HepG2 (cell line): ENCODE results near the gene PPP1R27. TPM values are rescaled to one million over a fixed set of nuclear protein-coding genes. Genes with fewer than 3 reads are reported as not detected.
A peak's percentile ranks its signal among the peaks of the same experiment; 100 is the strongest.

ENCODE experiments used
- ATAC-seq: fragments of 200-7000 bp; cut with Tn5 transposase; 3 replicates; pipeline ENCODE4 v1.9.1; 2020; ENCODE audit warnings: mild to moderate bottlenecking, moderate library complexity
- BruUV-seq: library from RNA; stranded (reverse); fragments of 400-500 nt; replicated peaks from 2 replicates; lab custom pipeline; 2021; lab: Mats Ljungman, UMichigan
- CTCF ChIA-PET: fragments of 300-600 bp; formaldehyde crosslinking; extraction: SDS; loops from one replicate; lab custom pipeline; 2021; ENCODE audit warnings: low total read pairs, inconsistent platforms, low intra/inter-chr PET ratio; lab: Yijun Ruan, JAX
- POLR2A ChIA-PET: fragments of 350-600 bp; sonication (Branson Sonifier 250); formaldehyde crosslinking; loops from one replicate; lab custom pipeline; 2020; ENCODE audit warnings: antibody characterized with exemption, inconsistent platforms; lab: Yijun Ruan, JAX
- DNase-seq: peaks from one replicate; pipeline ENCODE4 v3.0.0-alpha.2; 2015; ENCODE audit warnings: low spot score
- FAIRE-seq: peaks from 3 replicates; lab custom pipeline; 2011; peaks lifted over from hg19 to GRCh38; lab: Jason Lieb, UNC
- H2AFZ ChIP-seq: one replicate; pipeline ENCODE4 v1.6.1; 2011; ENCODE audit warnings: low read length, inconsistent platforms
- H3K27ac ChIP-seq: fragments of 300-600 bp; 3 replicates; pipeline ENCODE4 v1.8.0; 2011; ENCODE audit warnings: mixed run types, mild to moderate bottlenecking, mixed read lengths, low read length, inconsistent platforms; ENCODE audit not compliant: insufficient read depth; ENCODE audit errors: extremely low read length
- H3K27me3 ChIP-seq, 2 experiments: fragments of 200-600 bp in 1 of 2; 2 replicates in 1 of 2; 3 replicates in 1 of 2; pipeline versions ENCODE4 v1.6.0 to v1.8.0; 2011; ENCODE audit warnings: low read length in 2 of 2, mild to moderate bottlenecking in 2 of 2, moderate library complexity in 2 of 2, inconsistent platforms in 1 of 2; ENCODE audit not compliant: insufficient read depth in 2 of 2, control insufficient read depth in 1 of 2
- H3K36me3 ChIP-seq, 2 experiments: fragments of 200-600 bp in 1 of 2; replicated peaks in 1 of 2; 2 replicates in 1 of 2; 3 replicates in 1 of 2; pipeline versions ENCODE4 v1.5.1 to v1.8.0; 2011; ENCODE audit warnings: low read length in 2 of 2, inconsistent platforms in 1 of 2; ENCODE audit not compliant: insufficient read depth in 2 of 2, control insufficient read depth in 1 of 2
- H3K4me1 ChIP-seq: 2 replicates; pipeline ENCODE4 v1.5.1; 2012; ENCODE audit warnings: low read length, inconsistent platforms; ENCODE audit not compliant: insufficient read depth
- H3K4me2 ChIP-seq: 2 replicates; pipeline ENCODE4 v1.6.0; 2011; ENCODE audit warnings: low read depth, low read length, inconsistent platforms
- H3K4me3 ChIP-seq, 3 experiments: fragments of 200-600 bp in 1 of 3; sonication (generic), shearing (Covaris generic) in 1 of 3; replicated peaks in 1 of 3; 2 replicates each; pipeline ENCODE4 v1.5.1; 2011 to 2016; ENCODE audit warnings: low read length in 3 of 3, inconsistent platforms in 2 of 3, low read depth in 2 of 3, mild to moderate bottlenecking in 2 of 3, control low read depth in 1 of 3, mixed read lengths in 1 of 3; ENCODE audit not compliant: insufficient read depth in 1 of 3
- H3K79me2 ChIP-seq: one replicate; pipeline ENCODE4 v1.6.1; 2011; ENCODE audit warnings: low read length, inconsistent platforms; ENCODE audit not compliant: insufficient read depth
- H3K9ac ChIP-seq: 2 replicates; pipeline ENCODE4 v1.6.0; 2011; ENCODE audit warnings: mild to moderate bottlenecking, low read depth, low read length, inconsistent platforms; ENCODE audit not compliant: insufficient read depth
- H3K9me3 ChIP-seq: 2 replicates; pipeline ENCODE4 v1.5.1; 2012; ENCODE audit warnings: mild to moderate bottlenecking, low read length
- H4K20me1 ChIP-seq: 2 replicates; pipeline ENCODE4 v1.6.0; 2011; ENCODE audit warnings: inconsistent platforms, mild to moderate bottlenecking, low read length, moderate library complexity; ENCODE audit not compliant: insufficient read depth
- MED13 ChIP-seq: sonication (generic); formaldehyde crosslinking; IDR thresholded peaks from 2 replicates; pipeline ENCODE4 v1.5.0; 2020; ENCODE audit warnings: missing genetic modification reagents
- NR2F6 ChIP-seq, 2 experiments: IDR thresholded peaks; 2 replicates each; pipeline ENCODE4 v1.6.1; 2016; ENCODE audit warnings: antibody characterized with exemption in 1 of 2, mild to moderate bottlenecking in 1 of 2
- NRL ChIP-seq: sonication (generic); formaldehyde crosslinking; IDR thresholded peaks from 2 replicates; pipeline ENCODE4 v1.5.0; 2020; ENCODE audit warnings: missing genetic modification reagents, mild to moderate bottlenecking, moderate library complexity, borderline replicate concordance
- ZFP90 ChIP-seq: sonication (generic); formaldehyde crosslinking; IDR thresholded peaks from 2 replicates; pipeline ENCODE4 v1.8.0; 2022; ENCODE audit warnings: missing genetic modification reagents, mild to moderate bottlenecking, inconsistent platforms, borderline replicate concordance
- ZFY ChIP-seq: sonication (generic); formaldehyde crosslinking; IDR thresholded peaks from 2 replicates; pipeline ENCODE4 v1.4.0; 2020; ENCODE audit warnings: missing genetic modification reagents
- ZNF207 ChIP-seq: fragments of 450-650 bp; IDR thresholded peaks from 2 replicates; pipeline ENCODE4 v1.6.1; 2016; ENCODE audit warnings: antibody characterized with exemption, borderline replicate concordance
- ZNF274 ChIP-seq: sonication (generic); formaldehyde crosslinking; IDR thresholded peaks from 2 replicates; pipeline ENCODE4 v1.5.1; 2020; ENCODE audit warnings: mild to moderate bottlenecking, missing genetic modification reagents
- ZNF672 ChIP-seq: sonication (generic); formaldehyde crosslinking; IDR thresholded peaks from 2 replicates; pipeline ENCODE4 v1.8.1; 2022; ENCODE audit warnings: missing genetic modification reagents
- WGBS: methylation state at CpG from one replicate; pipeline ENCODE4 v1.1.6; 2017; ENCODE audit warnings: low lambda C conversion rate; 5-methylcytosine and 5-hydroxymethylcytosine counted together
- in situ Hi-C: cut with HindIII; loops from 2 replicates; pipeline ENCODE4 v1.10.0; 2017; ENCODE audit warnings: low pct_unique_long_range_greater_than_20kb; ENCODE audit not compliant: extremely low pct_ligation_motif_present
- intact Hi-C: fragments of 100-400 bp; cut with micrococcal nuclease; formaldehyde crosslinking; loops from one replicate; pipeline ENCODE4 v1.10.0; 2022; ENCODE audit not compliant: unreplicated experiment
- polyA plus RNA-seq, 8 experiments: library from polyadenylated mRNA; depleted of rRNA in 3 of 8; stranded (reverse) in 7 of 8; unstranded in 1 of 8; fragments of >200 nt; fragmentation: Illumina TruSeq in 4 of 8; extraction: Trizol in 4 of 8; gene quantifications; 2 replicates each; pipeline versions ENCODE4 v1.2.1 to v1.2.3, GENCODE V29; 2011 to 2016; ENCODE audit warnings: low read depth in 4 of 8, missing spikeins in 1 of 8, mixed read lengths in 1 of 8; ENCODE audit not compliant: insufficient read depth in 1 of 8
- total RNA-seq, 5 experiments: library from RNA; depleted of rRNA; stranded (reverse); fragments of >200 nt; fragmentation: Illumina TruSeq; extraction: Trizol; gene quantifications; 2 replicates each; pipeline ENCODE4 v1.2.3, GENCODE V29; 2016; ENCODE audit warnings: low read depth in 1 of 5
- TF ChIP-seq, protein P1 (sequence below): sonication (generic); formaldehyde crosslinking; IDR thresholded peaks from 2 replicates; pipeline ENCODE4 v1.9.0; 2022; ENCODE audit warnings: low read depth, missing genetic modification reagents
- TF ChIP-seq, protein P2 (sequence below): sonication (generic); formaldehyde crosslinking; IDR thresholded peaks from 2 replicates; pipeline ENCODE4 v1.4.0; 2020; ENCODE audit warnings: missing genetic modification reagents

PPP1R27 gene
- total and polyA plus RNA-seq, 2 of the 13 experiments (the other 11 are each of a cell fraction or from before 2014, with no cell fraction given): 0.17 to 1.00 TPM

DNA sequence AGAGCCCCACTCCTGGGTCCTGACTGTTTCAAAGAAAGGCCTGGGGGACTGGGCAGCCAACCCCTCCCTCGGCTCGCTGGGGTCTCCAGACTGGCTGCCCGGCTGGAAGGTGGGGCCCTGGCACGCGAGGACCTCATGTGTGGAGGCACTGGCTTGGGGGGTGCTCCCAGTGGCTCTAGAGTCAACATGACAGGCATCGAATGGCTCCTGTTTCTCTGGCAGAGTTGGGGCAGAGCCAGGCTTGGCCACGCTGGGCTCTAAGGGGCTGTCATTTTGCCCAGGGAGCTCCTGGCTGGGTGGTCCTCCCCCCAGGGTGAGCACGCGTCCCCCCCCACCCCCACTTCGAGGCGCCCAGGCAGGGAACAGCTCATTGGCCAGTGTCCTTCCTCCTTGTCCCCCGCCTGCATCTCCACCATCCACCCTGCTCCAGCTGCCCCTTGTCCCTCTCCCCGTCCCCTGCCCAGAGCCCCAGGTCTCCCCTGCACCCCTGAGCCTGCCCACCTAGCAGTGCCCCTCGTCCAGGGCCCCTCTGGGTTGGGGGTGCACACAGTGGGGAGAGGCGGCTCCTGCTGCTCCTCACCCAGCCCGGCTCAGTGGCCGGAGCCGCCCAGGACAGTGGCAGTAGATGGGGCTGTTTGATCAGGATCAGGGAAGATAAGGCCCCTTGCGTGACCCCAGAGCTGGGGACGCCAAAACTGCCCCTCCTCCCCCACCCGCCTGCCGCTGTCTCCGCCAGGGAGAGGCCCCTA lies 28.2 kb downstream of the PPP1R27 start (continued):
- TF ChIP-seq NR2F6 (IDR thresholded peaks at IDR 0.05): peak; percentile 33; the same call in 1 of the 2 replicates
- peak; percentile 67; the same call in 1 of the 2 replicates for TF ChIP-seq NR2F6 (CRISPR knock-in tag; IDR thresholded peaks at IDR 0.05)
- TF ChIP-seq MED13: no peak
- 0 out of 2 replicates have a peak, but pooled peaks have one; percentile 38 for TF ChIP-seq ZFP90
- TF ChIP-seq, protein P1, sequence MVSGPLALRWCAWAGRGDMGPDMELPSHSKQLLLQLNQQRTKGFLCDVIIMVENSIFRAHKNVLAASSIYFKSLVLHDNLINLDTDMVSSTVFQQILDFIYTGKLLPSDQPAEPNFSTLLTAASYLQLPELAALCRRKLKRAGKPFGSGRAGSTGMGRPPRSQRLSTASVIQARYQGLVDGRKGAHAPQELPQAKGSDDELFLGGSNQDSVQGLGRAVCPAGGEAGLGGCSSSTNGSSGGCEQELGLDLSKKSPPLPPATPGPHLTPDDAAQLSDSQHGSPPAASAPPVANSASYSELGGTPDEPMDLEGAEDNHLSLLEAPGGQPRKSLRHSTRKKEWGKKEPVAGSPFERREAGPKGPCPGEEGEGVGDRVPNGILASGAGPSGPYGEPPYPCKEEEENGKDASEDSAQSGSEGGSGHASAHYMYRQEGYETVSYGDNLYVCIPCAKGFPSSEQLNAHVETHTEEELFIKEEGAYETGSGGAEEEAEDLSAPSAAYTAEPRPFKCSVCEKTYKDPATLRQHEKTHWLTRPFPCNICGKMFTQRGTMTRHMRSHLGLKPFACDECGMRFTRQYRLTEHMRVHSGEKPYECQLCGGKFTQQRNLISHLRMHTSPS (CRISPR knock-in tag): no peak
- peak; percentile 33; the same call in 1 of the 2 replicates for TF ChIP-seq ZFY (CRISPR knock-in tag)
- TF ChIP-seq ZNF672: no peak
- TF ChIP-seq, protein P2, sequence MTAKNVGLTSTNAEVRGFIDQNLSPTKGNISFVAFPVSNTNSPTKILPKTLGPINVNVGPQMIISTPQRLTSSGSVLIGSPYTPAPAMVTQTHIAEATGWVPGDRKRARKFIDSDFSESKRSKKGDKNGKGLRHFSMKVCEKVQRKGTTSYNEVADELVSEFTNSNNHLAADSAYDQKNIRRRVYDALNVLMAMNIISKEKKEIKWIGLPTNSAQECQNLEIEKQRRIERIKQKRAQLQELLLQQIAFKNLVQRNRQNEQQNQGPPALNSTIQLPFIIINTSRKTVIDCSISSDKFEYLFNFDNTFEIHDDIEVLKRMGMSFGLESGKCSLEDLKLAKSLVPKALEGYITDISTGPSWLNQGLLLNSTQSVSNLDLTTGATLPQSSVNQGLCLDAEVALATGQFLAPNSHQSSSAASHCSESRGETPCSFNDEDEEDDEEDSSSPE (CRISPR knock-in tag): no peak

DNA sequence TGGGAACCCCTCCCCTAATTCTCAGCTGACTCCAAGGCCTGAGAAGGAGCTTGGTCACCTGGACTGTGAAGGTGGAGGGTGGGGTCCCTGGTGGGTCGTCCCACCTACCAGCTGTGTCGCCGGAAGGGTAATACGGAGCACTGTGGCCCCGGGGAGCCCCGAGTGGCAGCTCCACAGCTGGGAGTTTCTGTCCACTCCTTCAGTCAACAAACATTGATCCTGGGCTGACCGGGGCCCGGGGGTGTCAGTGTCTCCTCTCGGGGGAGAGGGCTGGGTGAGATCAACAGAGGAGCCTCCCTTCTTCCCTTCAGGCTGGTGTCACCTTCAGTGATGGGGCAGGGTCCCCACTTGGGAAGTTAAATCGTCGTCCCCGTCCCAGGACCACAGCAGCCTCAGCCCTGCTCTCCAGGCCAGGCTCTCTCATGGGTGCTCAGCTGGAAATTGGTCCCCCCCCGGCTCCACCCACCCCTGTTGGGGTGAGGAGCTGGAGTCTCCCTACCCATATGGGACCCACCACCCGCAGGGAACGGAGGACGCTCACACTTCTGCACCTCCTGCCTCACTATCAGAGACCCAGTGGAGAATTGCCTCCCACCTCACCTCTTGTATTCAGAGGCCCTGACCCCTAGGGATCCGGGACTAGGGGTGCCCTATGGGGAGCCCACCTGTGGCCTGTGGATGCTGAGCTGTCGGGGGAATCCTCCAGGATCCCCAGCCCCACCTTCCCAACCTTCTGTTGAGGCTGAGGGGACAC lies 29.0 kb downstream of the PPP1R27 start:
- no peak overlapping the region for H3K4me3 ChIP-seq
- no peak overlapping the region for H3K27ac ChIP-seq
- H3K36me3 ChIP-seq: no peaks in the 10 kb centered on the region
- no peaks in the 10 kb centered on the region for H3K9me3 ChIP-seq
- TF ChIP-seq NRL (0 out of 2 replicates have a peak, but pooled peaks have one; percentile 58), ZNF207 (no peak), ZNF274 (CRISPR knock-in tag) (no peak)
- WGBS: 21% methylated on average over 15 of the region's 18 CpGs
- no peak overlapping the region for H3K9ac ChIP-seq
- H3K4me1 ChIP-seq: peaks cover 38% of the 10 kb centered on the region
- intact Hi-C loops: no loop called here
- no peaks in the 10 kb centered on the region for H3K79me2 ChIP-seq
- DNase-seq (no peak), ATAC-seq (peak; percentile 2; the same call in 1 of the 3 replicates), FAIRE-seq (no peak)
- no peaks in the 10 kb centered on the region for H4K20me1 ChIP-seq
- no peak overlapping the region for H2AFZ ChIP-seq
- ChIA-PET CTCF (no interaction called here), POLR2A (interaction anchor here (0.9 to 1.7 kb wide), 10 partner anchors 9 to 195 kb away, joined by 3 to 7 read pairs (median 4); partner anchors contain the start of genes ALYREF, ANAPC11 and MCRIP1)
- H3K27me3 ChIP-seq: peaks cover 25 to 86% of the 10 kb centered on the region in 2 experiments
- no TSS peak for BruUV-seq
- in situ Hi-C loops: no loop called here
- no peak overlapping the region for H3K4me2 ChIP-seq
